GM18868 (cell line): ENCODE results near the gene MED15.

Experiments
- ATAC-seq: cut with Tn5 transposase; IDR thresholded peaks from one replicate; pipeline ENCODE4 v1.9.1; 2021; ENCODE audit warnings: mild to moderate bottlenecking, moderate library complexity; ENCODE audit not compliant: unreplicated experiment

MED15 gene

GRCh38 chr22:20568502-20569058 lies 61.2 kb downstream of the MED15 start:
- no peak for ATAC-seq

GRCh38 chr22:20569059-20570058 lies 61.9 kb downstream of the MED15 start:
- peak; percentile 53 for ATAC-seq

GRCh38 chr22:20571078-20571503 lies 63.7 kb downstream of the MED15 start:
- ATAC-seq: no peak

GRCh38 chr22:20571531-20572007 lies 64.2 kb downstream of the MED15 start:
- ATAC-seq: no peak

GRCh38 chr22:20572132-20572802 lies 64.9 kb downstream of the MED15 start:
- no peak for ATAC-seq

GRCh38 chr22:20573176-20573832 lies 65.9 kb downstream of the MED15 start:
- no peak for ATAC-seq

GRCh38 chr22:20573833-20574615 lies 66.6 kb downstream of the MED15 start:
- no peak for ATAC-seq

GRCh38 chr22:20574920-20575353 lies 67.5 kb downstream of the MED15 start:
- ATAC-seq: no peak

GRCh38 chr22:20575724-20576444 lies 68.5 kb downstream of the MED15 start:
- no peak for ATAC-seq

- no peak for ATAC-seq
Observed at GRCh38 chr22:20576445-20576816, 69.0 kb downstream of the MED15 start.

GRCh38 chr22:20577045-20577444 lies 69.6 kb downstream of the MED15 start:
- ATAC-seq: no peak

- ATAC-seq: no peak
Observed at GRCh38 chr22:20577549-20577975, 70.2 kb downstream of the MED15 start.

GRCh38 chr22:20578192-20578591 lies 70.8 kb downstream of the MED15 start:
- ATAC-seq: no peak

GRCh38 chr22:20578707-20579106 lies 71.3 kb downstream of the MED15 start:
- ATAC-seq: no peak

- ATAC-seq: no peak
Observed at GRCh38 chr22:20579273-20580120, 72.1 kb downstream of the MED15 start.

- ATAC-seq: no peak
Observed at GRCh38 chr22:20580179-20580578, 72.8 kb downstream of the MED15 start.

GRCh38 chr22:20580611-20581502 lies 73.4 kb downstream of the MED15 start:
- ATAC-seq: no peak
